GM19023 (cell line): ENCODE results near the gene TGDS.
"Not testable (repeated sequence)": the region's sequence is repeated elsewhere in the genome, so short reads cannot be mapped to it uniquely, and the experiment has no call there.

ENCODE experiments used
- ATAC-seq: cut with Tn5 transposase; IDR thresholded peaks from one replicate; pipeline ENCODE4 v1.9.1; 2021; ENCODE audit warnings: mild to moderate bottlenecking, moderate library complexity; ENCODE audit not compliant: unreplicated experiment

Gene TGDS

GRCh38 chr13:94595950-94596574 lies at the start of gene TGDS:
TSS of gene TGDS (minus strand) at chr13:94596152. CDS start at chr13:94596136, 16 bp downstream.
- ATAC-seq: peak; percentile 97

GRCh38 chr13:94641409-94641941 lies 45.5 kb upstream of the TGDS start:
- ATAC-seq: no peak

GRCh38 chr13:94640721-94641120 lies 44.8 kb upstream of the TGDS start:
- no peak for ATAC-seq

GRCh38 chr13:94637677-94638076 lies 41.7 kb upstream of the TGDS start:
- ATAC-seq: not testable (repeated sequence)

DNA sequence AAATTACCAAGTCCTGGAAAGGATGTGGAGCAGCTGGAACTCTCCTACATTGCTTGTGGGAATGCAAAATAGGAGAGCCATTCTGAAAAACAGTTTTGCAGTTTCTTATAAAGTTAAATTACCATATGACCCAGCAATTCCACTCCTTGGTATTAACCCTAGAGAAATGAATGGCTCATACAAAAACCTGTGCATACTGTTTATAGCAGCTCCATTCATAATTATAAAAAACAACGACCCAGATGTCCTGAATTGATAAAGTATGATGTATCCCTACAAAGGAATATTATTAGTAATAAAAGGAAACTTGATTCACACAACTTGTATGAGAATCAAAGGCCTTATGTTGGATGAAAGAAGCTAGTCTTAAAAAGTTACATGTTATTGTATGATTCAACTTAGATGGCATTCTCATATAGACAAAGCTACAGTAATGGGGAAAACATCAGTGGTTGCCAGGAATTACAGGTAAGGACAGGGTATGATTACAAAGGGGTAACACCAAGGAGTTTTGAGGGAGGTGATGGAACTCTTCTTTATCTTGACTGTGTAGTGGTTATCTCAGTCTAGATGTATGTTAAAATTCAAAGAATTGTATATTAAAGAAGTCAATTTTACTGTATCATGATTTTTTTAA lies 41.1 kb upstream of the TGDS start:
- ATAC-seq: no peak

DNA sequence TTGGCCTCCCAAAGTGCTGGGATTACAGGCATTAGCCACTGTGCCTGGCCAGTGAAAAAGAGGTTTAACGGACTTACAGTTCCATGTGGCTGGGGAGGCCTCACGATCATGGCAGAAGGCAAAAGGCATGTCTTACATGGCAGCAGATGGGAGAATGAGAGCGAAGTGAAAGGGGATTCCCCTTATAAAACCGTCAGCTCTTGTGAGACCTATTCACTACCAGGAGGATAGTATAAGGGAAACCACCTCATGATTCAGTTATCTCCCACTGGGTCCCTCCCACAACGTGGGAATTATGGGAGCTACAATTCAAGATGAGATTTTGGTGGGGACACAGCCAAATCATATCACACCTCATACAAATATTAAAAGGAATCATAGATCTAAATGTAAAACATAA lies 40.1 kb upstream of the TGDS start:
- ATAC-seq: not testable (repeated sequence)

DNA sequence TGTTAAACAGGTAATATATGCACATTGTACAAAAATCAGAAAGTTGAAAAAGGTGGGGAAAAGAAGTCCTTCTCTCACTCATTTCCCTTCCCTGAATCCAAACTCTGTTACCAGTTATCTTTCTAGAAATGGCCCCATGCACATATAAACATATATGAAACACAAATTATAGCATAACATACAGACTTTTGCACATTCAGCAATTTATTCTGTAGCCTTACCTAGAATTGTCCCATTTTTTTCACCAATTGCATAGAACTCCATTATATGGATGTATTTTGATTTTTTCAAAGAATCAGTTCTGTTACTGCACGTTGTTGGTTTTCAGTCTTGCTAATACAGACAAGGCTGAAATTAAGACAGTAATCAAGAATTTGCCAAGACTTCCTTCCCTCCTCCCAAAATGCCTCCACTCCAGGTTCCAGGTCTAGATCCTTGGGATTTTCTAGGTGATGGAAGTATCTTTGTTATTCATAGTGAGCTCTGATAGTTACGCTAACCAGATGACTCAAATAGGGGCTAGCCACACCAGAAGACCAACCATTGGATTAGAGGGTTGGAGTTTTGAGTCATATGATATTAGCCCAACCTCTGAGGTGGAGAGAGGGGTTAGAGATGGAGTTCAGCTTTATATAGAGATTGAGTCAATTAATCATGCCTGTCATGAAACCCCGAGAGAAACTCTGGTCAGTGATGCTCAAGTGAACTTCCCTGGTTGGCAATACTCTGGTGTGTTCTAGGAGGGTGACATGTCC lies 36.5 kb upstream of the TGDS start:
- ATAC-seq: no peak

- ATAC-seq: no peak
These were observed 34.9 kb upstream of the TGDS start for GRCh38 chr13:94630858-94631257.

DNA sequence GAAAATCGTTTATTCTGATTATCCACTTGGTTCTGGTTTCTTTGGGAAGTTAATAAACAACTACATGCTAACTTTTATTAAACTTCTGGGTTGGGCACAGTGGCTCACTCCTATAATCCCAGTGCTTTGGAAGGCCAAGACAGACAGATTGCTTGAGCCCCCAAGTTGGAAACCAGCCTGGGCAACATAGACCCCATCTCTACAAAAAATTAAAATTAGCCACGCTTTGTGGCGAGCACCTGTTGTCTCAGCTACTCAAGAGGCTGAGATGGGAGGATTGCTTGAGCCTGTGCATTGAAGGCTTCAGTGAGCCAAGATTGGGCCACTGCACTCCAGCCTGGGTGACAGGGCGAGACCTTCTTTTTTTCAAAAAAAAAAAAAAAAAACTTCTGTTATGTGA lies 27.4 kb upstream of the TGDS start:
- no peak for ATAC-seq

DNA sequence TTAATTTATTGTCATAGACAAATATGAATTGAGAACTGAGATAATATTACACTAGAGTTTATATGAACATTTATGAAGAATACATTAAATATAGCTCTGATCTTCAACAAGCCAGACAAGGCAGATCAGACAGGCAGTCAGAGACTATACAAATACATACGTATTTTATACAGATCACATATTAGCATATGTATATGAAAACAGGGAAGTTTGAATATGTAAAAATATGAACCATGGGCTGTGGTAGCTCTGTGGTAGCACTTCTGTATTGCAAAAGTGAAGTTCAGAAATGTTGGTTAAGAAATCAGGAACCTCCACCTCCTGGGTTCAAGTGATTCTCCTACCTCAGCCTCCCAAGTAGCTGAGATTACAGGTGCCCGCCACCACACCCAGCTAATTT lies 26.4 kb upstream of the TGDS start:
- ATAC-seq: no peak

GRCh38 chr13:94620286-94620896 lies 24.4 kb upstream of the TGDS start:
- peak; percentile 75 for ATAC-seq

DNA sequence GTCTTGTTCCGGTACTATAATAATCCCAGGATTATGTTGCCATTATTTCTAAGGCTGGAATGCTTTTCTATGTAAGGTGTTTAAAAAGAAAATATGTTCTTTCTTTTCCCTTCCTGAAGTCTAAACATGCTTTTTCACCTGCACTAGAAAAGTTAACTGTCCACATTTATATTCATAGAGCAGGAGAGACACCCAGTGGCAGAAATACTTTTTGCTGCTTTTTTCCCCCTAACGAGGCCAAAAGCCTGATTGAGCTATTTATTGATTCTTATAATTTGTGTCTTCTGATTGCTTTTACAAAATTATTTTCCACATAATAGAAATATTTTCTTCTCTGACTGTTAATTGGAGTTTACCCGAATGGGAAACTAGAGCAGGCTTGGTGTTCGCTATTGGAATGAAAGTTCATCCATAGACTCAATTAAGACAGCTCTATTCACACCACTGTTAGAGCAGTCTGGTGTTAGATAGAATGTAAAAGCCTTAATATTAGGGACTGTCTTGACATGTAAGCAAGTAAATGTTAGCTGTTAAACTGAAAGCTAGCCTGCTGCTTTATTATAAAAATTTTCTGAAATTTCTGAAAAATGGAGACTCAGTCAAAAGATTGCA lies 21.5 kb upstream of the TGDS start:
- ATAC-seq: no peak

- ATAC-seq: no peak
These were observed 17.1 kb upstream of the TGDS start for GRCh38 chr13:94613051-94613450.

GRCh38 chr13:94612050-94612449 lies 16.1 kb upstream of the TGDS start:
- no peak for ATAC-seq

GRCh38 chr13:94610475-94610874 lies 14.5 kb upstream of the TGDS start:
- no peak for ATAC-seq

- ATAC-seq: no peak
These were observed 13.2 kb upstream of the TGDS start for GRCh38 chr13:94609196-94609595.

DNA sequence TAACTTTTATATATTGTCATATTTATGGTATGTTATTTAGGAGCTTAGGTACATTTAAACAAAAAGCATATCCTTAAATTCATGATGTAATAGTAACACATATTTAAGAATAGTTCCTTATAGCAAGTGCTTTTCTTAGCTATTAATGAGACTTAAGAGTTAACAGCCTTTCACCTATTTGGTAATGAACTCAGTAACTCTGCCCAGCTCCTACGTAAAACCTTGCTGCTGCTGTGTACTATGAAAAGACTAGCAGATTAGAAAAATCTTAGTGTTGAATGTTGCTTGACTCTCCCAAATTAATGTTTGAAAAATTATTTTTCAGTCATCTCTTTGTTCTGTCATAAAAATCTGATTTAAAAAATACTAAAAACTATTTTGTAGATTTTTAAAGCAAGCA lies 12.6 kb upstream of the TGDS start:
- ATAC-seq: no peak

GRCh38 chr13:94607939-94608338 lies 12.0 kb upstream of the TGDS start:
- ATAC-seq: no peak

GRCh38 chr13:94607056-94607455 lies 11.1 kb upstream of the TGDS start:
- no peak for ATAC-seq

GRCh38 chr13:94602467-94602866 lies 6.5 kb upstream of the TGDS start:
- ATAC-seq: no peak
